DMS79 treated with DMSO at 0.1 percent for 48 hours (cell line): Measurements from ENCODE around the gene TBX2.

Experiments used
- DNase-seq: peaks from one replicate; lab custom pipeline; 2025; lab: John Stamatoyannopoulos, UW

TBX2 gene

DNA sequence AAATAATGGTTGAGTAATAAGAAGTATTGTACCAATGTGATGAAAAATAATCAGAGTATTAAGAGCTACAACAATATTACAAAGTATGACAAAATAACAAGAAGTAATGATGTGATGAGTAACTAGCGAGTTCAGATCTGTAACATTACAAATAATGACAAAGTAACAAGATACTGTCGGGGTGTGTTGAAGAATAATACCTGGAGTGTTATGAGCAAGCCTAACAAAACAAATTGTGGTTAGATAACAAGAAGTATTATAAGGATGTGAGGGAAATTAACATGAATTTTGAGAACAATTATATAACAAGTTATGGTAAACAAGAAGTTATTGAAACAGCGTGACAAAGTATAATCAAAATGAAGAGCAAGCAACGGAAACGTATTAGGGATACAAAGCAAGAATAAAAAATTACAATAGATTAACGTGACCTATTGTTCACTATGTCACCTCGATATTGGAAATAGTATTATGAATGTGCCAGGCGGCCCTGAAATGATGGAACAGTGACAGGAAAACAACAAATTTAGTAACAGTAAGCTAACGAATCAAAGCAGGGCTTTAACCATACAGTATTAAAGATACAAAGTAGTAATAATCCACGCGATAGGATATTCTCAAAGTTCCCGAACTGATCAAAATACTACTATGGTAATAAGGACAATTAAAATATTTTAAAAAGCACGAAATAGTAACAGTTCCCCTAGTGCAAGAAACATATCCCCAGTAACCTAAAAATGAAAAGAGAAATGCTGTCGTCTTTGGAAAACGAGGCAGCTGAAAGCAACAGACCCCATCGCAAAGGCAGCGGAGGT, 54.1 kb downstream of the TBX2 start:
- DNase-seq: no peak

DNA sequence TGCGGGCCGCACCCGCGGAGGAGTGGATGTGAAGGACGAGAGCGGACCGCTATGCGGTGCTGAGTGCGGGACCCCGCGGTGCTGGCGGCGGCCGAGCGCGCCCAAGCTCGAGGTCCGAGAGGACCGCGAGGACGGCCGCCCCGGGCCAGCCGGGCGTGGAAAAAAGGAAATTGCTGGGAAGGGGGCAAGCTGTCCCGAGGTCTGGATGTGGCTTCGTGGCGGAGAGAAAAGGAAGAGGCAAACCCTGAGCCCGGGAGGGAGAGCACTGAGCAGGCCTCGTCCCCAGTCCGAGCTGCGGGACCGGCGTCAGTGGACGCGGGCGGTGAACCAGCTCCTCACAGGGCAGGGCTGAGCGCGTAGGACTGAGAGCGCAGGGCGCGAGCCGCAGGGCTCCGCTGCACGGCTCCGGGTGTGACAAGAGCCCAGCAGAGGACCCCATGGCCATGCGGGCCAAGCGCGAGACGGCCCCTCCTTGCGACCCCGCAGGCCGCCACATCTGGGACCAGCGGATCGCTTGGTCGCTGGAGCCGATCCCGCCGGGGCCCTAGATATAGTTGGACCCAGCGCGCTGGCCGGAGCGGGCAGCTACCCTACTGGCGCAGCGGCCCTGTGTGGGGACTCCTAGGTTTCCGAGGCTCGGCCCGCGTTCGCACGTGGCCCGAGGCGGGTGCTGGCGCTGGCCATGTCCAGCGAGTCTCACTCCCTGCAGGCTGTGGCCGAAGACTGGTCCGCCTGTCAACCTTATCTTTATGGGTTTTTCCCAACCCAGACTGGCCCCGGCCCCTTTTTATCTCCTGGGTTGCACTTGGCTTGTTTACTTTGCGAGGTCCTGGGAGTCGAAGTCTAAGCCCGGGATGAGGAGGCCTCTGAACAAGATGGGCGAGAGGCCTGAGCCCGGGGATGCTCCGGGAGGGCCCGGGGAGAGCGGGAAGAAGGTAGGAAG, 55.0 kb downstream of the TBX2 start:
- no peak for DNase-seq

- DNase-seq: no peak
Measured at GRCh38 chr17:61455324-61456060, 55.8 kb downstream of the TBX2 start.

DNA sequence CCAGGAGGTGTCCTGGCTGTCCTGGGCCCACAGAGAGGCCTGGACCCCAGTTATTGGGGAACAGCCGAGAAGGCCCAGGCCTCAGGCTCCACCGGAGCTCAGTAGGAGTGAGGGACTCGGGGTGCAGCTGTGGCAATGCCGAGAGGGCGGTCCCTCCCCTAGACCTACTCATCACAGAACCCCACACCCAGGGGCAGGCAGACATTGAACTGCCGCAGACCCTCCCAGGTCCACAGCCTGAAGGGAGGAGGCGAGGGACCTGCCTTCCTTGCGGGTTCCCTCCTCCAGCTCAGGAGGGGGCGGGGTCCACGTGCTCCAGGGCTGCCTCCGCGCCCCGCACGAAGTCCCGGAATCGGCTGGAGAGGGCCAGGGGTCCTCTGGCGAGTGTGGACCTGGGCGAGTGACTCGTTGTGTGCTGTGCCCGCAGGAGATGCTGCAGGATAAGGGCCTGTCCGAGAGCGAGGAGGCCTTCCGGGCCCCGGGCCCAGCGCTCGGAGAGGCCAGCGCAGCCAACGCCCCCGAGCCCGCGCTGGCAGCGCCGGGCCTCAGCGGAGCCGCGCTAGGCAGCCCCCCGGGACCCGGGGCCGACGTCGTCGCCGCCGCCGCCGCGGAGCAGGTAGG, 56.5 kb downstream of the TBX2 start:
- no peak for DNase-seq

DNA sequence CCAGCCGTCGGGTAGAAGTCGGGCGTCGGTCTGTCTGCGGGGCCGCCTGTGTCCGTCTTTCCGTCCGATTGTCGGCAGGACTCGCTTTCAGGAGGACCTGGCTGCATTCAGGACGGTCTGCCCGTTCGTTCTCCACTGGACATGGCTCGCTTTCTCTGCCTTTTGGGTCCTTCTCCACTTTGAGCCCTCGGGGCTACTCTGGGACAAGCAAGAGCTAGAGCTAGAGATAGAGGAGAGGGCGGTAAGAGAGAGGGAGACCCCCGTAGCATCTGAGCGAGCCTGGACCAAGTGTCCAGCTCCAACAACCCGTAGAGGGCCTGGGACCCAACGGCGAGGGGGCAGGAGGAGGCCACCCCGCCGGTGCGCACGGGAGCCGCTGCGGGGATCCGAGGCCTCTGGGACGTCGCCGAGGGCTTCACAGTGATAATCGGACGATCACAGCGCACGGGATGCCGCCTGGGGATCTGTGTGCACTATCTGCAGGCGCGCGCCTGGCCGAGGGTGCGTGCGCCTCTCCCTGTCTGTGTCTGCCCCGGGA, 57.1 kb downstream of the TBX2 start:
- DNase-seq: no peak

DNA sequence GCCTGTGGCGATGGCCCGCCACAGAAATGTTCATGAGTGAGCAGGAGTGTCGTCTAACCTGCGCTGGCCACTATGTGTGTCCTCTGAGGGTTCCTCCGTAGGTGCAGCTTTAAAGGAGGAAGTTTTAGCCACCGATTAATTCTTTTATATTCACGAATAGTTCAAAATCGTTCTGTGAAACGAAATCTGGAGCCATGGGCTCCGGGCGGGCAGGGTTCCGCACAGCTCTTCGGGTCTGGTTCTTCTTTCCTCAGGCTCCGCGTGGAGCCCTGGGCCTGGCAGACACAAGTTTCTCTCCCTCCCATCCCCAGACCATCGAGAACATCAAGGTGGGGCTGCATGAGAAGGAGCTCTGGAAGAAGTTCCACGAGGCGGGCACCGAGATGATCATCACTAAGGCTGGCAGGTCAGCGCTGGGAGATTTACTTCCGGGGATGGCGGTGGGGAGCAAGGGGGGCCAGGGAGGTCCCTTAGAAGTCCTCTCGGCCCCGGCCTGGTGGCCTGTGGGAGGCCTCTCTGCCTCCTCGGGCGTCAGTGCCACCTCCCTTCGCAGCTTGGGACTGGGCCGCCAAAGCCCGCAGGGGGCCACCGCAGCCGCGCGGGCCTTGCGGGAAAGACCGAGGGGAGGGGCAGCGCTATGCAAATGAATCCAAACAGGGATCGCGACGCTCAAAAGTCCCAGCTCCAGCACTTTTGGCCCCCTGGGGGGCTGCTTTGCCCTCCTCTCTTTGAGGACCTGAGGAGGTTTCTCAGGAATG, 57.8 kb downstream of the TBX2 start:
- DNase-seq: no peak

DNA sequence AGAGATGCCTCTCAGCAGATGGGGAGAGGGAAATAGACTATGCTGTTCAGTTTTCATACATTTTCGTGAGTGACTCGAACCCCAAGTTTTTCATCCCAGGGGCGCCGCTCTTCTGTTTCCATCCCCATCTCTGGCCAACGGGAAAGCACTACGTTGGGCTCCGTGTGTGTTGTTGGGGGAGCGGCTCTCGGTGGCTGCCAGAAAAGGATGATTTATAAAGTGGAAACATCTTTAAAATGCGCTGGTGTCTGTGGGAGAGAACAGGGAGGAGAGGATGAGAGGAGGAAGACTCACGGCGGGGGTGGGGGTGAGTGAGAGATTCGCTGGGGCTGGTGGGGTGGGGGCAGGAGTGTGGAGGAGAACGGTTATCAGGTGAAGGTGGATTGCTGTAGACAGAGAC, 58.4 kb downstream of the TBX2 start:
- no peak for DNase-seq

- no peak for DNase-seq
Measured at GRCh38 chr17:61458421-61459141, 58.9 kb downstream of the TBX2 start.
